Left renal pelvis (tissue), 4 donors: ENCODE results near the gene LMCD1. TPM values are rescaled to one million over a fixed set of nuclear protein-coding genes. Genes with fewer than 3 reads are reported as not detected.

Source experiments
- DNase-seq, 4 donors: peaks; one replicate each; pipeline ENCODE4 v3.0.0-alpha.2; 2013; ENCODE audit warnings: low read depth in 4 of 4, low spot score in 3 of 4
- polyA plus RNA-seq, 4 donors: library from polyadenylated mRNA; unstranded; fragments of 120-200 nt; gene quantifications; one replicate each; pipeline ENCODE4 v1.2.1, GENCODE V29; 2013; ENCODE audit not compliant: insufficient read length in 4 of 4

LMCD1 gene
- polyA plus RNA-seq, 4 donors, result 28.0 to 30.0 (median 29.4) TPM

- DNase-seq, result no peak
Measured at GRCh38 chr3:8482960-8483665, 18.5 kb upstream of the LMCD1 start.

- DNase-seq, result no peak
Measured at GRCh38 chr3:8484409-8485140, 17.0 kb upstream of the LMCD1 start.

GRCh38 chr3:8485141-8485870, 16.3 kb upstream of the LMCD1 start:
- DNase-seq, result no peak

GRCh38 chr3:8485943-8486342, 15.7 kb upstream of the LMCD1 start:
- no peak for DNase-seq

GRCh38 chr3:8486434-8486833, 15.2 kb upstream of the LMCD1 start:
- DNase-seq, result no peak

- DNase-seq, result no peak
Measured at GRCh38 chr3:8486936-8487335, 14.7 kb upstream of the LMCD1 start.

- no peak for DNase-seq
Measured at GRCh38 chr3:8488411-8488810, 13.2 kb upstream of the LMCD1 start.

GRCh38 chr3:8488877-8489276, 12.7 kb upstream of the LMCD1 start:
- DNase-seq, result no peak

- no peak for DNase-seq
Measured at GRCh38 chr3:8489278-8489792, 12.3 kb upstream of the LMCD1 start.

GRCh38 chr3:8490079-8490552, 11.5 kb upstream of the LMCD1 start:
- no peak for DNase-seq

GRCh38 chr3:8491271-8492144, 10.1 kb upstream of the LMCD1 start:
- no peak for DNase-seq

GRCh38 chr3:8492744-8493511, 8.7 kb upstream of the LMCD1 start:
- DNase-seq, result no peak

- no peak for DNase-seq
Measured at GRCh38 chr3:8493744-8494143, 7.9 kb upstream of the LMCD1 start.

- DNase-seq, result no peak
Measured at GRCh38 chr3:8494327-8494726, 7.3 kb upstream of the LMCD1 start.

GRCh38 chr3:8497582-8497981, 4.0 kb upstream of the LMCD1 start:
- no peak for DNase-seq

- no peak for DNase-seq
Measured at GRCh38 chr3:8499181-8499611, 2.4 kb upstream of the LMCD1 start.

- DNase-seq, result no peak
Measured at GRCh38 chr3:8500319-8500988, 1.2 kb upstream of the LMCD1 start.

- DNase-seq, result no peak
Measured at GRCh38 chr3:8500989-8501370, 643 bp upstream of the LMCD1 start.

- no peak for DNase-seq
Measured at GRCh38 chr3:8503461-8503860, 1.8 kb downstream of the LMCD1 start.
